CD14-positive monocyte (primary cell): Measurements from ENCODE around the gene CWC22. TPM values are rescaled to one million over a fixed set of nuclear protein-coding genes. Genes with fewer than 3 reads are reported as not detected.

Source experiments
- DNase-seq, 3 donors: peaks; one replicate each; pipeline ENCODE4 v3.0.0-alpha.2; 2011 to 2022
- H2AFZ ChIP-seq: 2 replicates; pipeline ENCODE4 v1.6.0; 2012; ENCODE audit warnings: mild to moderate bottlenecking, low read depth, low read length, inconsistent platforms; ENCODE audit not compliant: insufficient read depth, poor library complexity, severe bottlenecking
- H3K27ac ChIP-seq, 2 donors: 1 replicate in 1 of 2; 2 replicates in 1 of 2; pipeline ENCODE4 v1.5.1; 2012 to 2013; ENCODE audit warnings: low read length in 2 of 2, control low read depth in 1 of 2, inconsistent platforms in 1 of 2, low read depth in 1 of 2, mild to moderate bottlenecking in 1 of 2
- H3K27me3 ChIP-seq, 2 donors: one replicate each; pipeline versions ENCODE4 v1.6.0 to v1.6.1; 2011 to 2013; ENCODE audit warnings: low read length in 2 of 2; ENCODE audit not compliant: control insufficient read depth in 2 of 2, insufficient read depth in 2 of 2
- H3K36me3 ChIP-seq, 2 donors: replicated peaks in 1 of 2; 1 replicate in 1 of 2; 2 replicates in 1 of 2; pipeline versions ENCODE4 v1.5.1 to v1.6.1; 2012 to 2013; ENCODE audit warnings: low read length in 2 of 2, control low read depth in 1 of 2, inconsistent platforms in 1 of 2, mild to moderate bottlenecking in 1 of 2; ENCODE audit not compliant: insufficient read depth in 2 of 2, control insufficient read depth in 1 of 2
- H3K4me1 ChIP-seq, 2 donors: 1 replicate in 1 of 2; 2 replicates in 1 of 2; pipeline versions ENCODE4 v1.5.1 to v1.6.1; 2012 to 2013; ENCODE audit warnings: low read length in 2 of 2, control low read depth in 1 of 2, inconsistent platforms in 1 of 2, mild to moderate bottlenecking in 1 of 2, moderate library complexity in 1 of 2; ENCODE audit not compliant: insufficient read depth in 2 of 2, control insufficient read depth in 1 of 2
- H3K4me2 ChIP-seq: replicated peaks from 2 replicates; pipeline ENCODE3; 2012; ENCODE audit warnings: low read length, moderate library complexity, mild to moderate bottlenecking; ENCODE audit not compliant: poor library complexity, severe bottlenecking; ENCODE audit errors: extremely low read depth
- H3K4me3 ChIP-seq, 3 experiments: fragments of 200-600 bp in 1 of 3; sonication (generic) in 1 of 3; replicated peaks in 1 of 3; 1 replicate in 2 of 3; 2 replicates in 1 of 3; pipeline ENCODE4 v1.5.1; 2011 to 2013; ENCODE audit warnings: low read length in 3 of 3, mild to moderate bottlenecking in 3 of 3, control low read depth in 2 of 3, low read depth in 2 of 3, inconsistent platforms in 1 of 3, moderate library complexity in 1 of 3
- H3K79me2 ChIP-seq: 2 replicates; pipeline ENCODE4 v1.6.0; 2012; ENCODE audit warnings: mild to moderate bottlenecking, control low read depth, inconsistent platforms, low read length, moderate library complexity; ENCODE audit not compliant: insufficient read depth
- H3K9ac ChIP-seq: 2 replicates; pipeline ENCODE4 v1.6.0; 2017; ENCODE audit warnings: low read length, mild to moderate bottlenecking; ENCODE audit not compliant: insufficient read depth, poor library complexity, severe bottlenecking
- H3K9me3 ChIP-seq, 2 donors: replicated peaks in 1 of 2; 1 replicate in 1 of 2; 2 replicates in 1 of 2; pipeline versions ENCODE4 v1.5.1 to v1.6.1; 2012 to 2013; ENCODE audit warnings: low read length in 2 of 2, control low read depth in 1 of 2; ENCODE audit not compliant: control insufficient read depth in 1 of 2, insufficient read depth in 1 of 2
- H4K20me1 ChIP-seq: 2 replicates; pipeline ENCODE4 v1.6.0; 2012; ENCODE audit warnings: mild to moderate bottlenecking, low read length, control low read depth, moderate library complexity; ENCODE audit not compliant: insufficient read depth
- H3K27ac Mint-ChIP-seq, 7 donors: one replicate each; pipeline ENCODE4 v1.8.0; 2020; ENCODE audit warnings: mild to moderate bottlenecking in 7 of 7, mixed read lengths in 7 of 7, moderate library complexity in 6 of 7, inconsistent platforms in 2 of 7
- H3K27me3 Mint-ChIP-seq, 3 donors: one replicate each; pipeline ENCODE4 v1.8.0; 2021 to 2022; ENCODE audit warnings: low read depth in 3 of 3, mild to moderate bottlenecking in 3 of 3, mixed read lengths in 3 of 3, moderate library complexity in 3 of 3, inconsistent platforms in 1 of 3
- H3K36me3 Mint-ChIP-seq, 2 donors: one replicate each; pipeline ENCODE4 v1.8.0; 2020; ENCODE audit warnings: mixed read lengths in 2 of 2, inconsistent platforms in 1 of 2, mild to moderate bottlenecking in 1 of 2
- H3K4me1 Mint-ChIP-seq: one replicate; pipeline ENCODE4 v1.8.0; 2020; ENCODE audit warnings: mild to moderate bottlenecking, mixed read lengths
- H3K4me3 Mint-ChIP-seq, 2 donors: one replicate each; pipeline ENCODE4 v1.8.0; 2020; ENCODE audit warnings: mild to moderate bottlenecking in 2 of 2, mixed read lengths in 2 of 2, moderate library complexity in 1 of 2
- H3K9me3 Mint-ChIP-seq, 7 donors: one replicate each; pipeline ENCODE4 v1.8.0; 2020 to 2022; ENCODE audit warnings: mixed read lengths in 7 of 7, mild to moderate bottlenecking in 6 of 7, moderate library complexity in 6 of 7, inconsistent platforms in 2 of 7
- CTCF ChIP-seq: fragments of 200-600 bp; IDR thresholded peaks from one replicate; pipeline ENCODE4 v1.8.0; 2022; ENCODE audit warnings: antibody characterized with exemption, mild to moderate bottlenecking
- WGBS: methylation state at CpG from one replicate; pipeline ENCODE4 v1.1.5; 2013; ENCODE audit warnings: missing lambda C conversion rate; ENCODE audit not compliant: insufficient coverage; 5-methylcytosine and 5-hydroxymethylcytosine counted together
- intact Hi-C, 2 donors: fragments of 100-400 bp; cut with micrococcal nuclease; formaldehyde crosslinking; loops; one replicate each; pipeline versions ENCODE4 v1.15.0 to v1.15.1; 2023
- polyA plus RNA-seq, 3 donors: library from polyadenylated mRNA; depleted of rRNA in 1 of 3; unstranded in 2 of 3; stranded (reverse) in 1 of 3; fragments of 300-500 nt in 2 of 3; fragments of >200 nt in 1 of 3; fragmentation: Illumina TruSeq in 2 of 3; gene quantifications; 1 replicate in 2 of 3; 2 replicates in 1 of 3; pipeline ENCODE4 v1.2.3, GENCODE V29; 2012 to 2021

CWC22 gene
- polyA plus RNA-seq, 3 donors = 4.4 to 14.9 (median 9.5) TPM

DNA sequence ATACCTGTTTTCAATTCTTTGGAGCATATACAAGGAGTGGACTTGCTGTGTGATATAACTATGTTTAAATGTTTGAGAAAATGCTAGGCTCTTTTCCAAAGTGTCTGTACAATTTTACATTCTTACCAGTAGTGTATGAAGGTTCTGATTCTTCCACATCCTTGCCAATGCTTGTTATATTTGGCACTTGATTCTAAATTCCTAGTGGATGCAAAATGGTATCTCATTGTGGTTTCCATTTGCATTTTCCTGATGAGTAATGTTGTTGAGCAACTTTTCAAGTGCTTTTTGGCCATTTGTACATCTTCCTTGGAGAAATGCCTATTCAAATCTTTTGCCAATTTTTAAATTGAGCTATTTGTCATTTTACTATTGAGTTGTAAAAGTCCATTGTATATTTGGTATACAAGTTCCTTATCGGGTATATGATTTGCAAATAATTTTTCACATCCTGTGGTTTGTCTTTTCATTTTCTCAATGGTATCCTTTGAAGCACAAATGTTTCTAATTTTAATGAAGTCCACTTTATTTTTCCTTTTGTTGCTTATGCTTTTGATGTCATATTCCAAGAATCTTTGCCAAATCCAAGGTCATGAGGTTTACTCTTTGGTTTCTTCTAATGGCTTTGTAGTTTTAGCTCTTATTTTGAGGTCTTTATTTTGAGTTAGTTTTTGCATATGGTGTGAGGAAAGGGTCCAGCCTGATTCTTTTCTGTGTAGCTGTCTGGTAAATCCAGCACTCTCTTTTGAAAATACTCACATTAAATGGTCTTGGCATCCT is 33.2 kb upstream of the CWC22 start:
- Histone ChIP-seq H3K9me3 (no peaks in the 10 kb centered on the region), H3K4me1 (no peaks in the 10 kb centered on the region), H3K36me3 (no peaks in the 10 kb centered on the region), H3K4me2 (no peak overlapping the region), H3K4me3 (no peak overlapping the region), H2AFZ (no peak overlapping the region), H3K79me2 (no peaks in the 10 kb centered on the region), H3K9ac (no peak overlapping the region), H3K27me3 (no peaks in the 10 kb centered on the region), H3K27ac (no peak overlapping the region), H4K20me1 (no peaks in the 10 kb centered on the region)
- H3K27ac Mint-ChIP-seq = no peak overlapping the region
- H3K4me3 Mint-ChIP-seq = no peak overlapping the region
- WGBS = no CpG with 5 or more reads among the region's 1 CpG
- peaks cover 0 to 3% (median 2%) of the 10 kb centered on the region in 7 donors for H3K9me3 Mint-ChIP-seq
- intact Hi-C loops = no loop called here
- DNase-seq = no peak
- H3K27me3 Mint-ChIP-seq = peaks cover 0 to 2% (median 0%) of the 10 kb centered on the region in 3 donors
- H3K4me1 Mint-ChIP-seq = no peaks in the 10 kb centered on the region
- H3K36me3 Mint-ChIP-seq = no peaks in the 10 kb centered on the region
- no peak for TF ChIP-seq CTCF

DNA sequence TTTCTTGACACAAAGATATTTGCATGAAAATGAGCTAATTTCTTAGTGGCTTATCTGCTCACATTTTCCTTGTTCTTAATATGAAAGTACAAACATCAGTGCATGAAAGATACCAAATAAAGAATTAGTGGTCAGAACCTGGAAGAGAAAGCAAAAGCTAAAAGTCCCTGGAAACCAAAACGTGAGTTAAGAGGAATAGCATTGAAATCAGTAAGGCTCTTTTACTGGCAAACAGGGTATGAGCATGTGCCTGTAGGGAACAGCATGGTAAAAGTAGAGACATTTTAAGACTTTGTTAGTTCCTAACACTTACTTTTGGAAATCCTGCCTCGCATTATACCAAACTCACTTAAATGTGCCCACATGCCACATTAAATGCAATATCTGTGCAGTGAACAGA is 31.9 kb upstream of the CWC22 start:
- no peaks in the 10 kb centered on the region for H3K9me3 ChIP-seq
- H3K27ac Mint-ChIP-seq = no peak overlapping the region
- no peak overlapping the region for H2AFZ ChIP-seq
- no peak overlapping the region for H3K27ac ChIP-seq
- H3K4me1 ChIP-seq = no peaks in the 10 kb centered on the region
- H3K36me3 Mint-ChIP-seq = no peaks in the 10 kb centered on the region
- H3K4me2 ChIP-seq = no peak overlapping the region
- peaks cover 0 to 2% (median 0%) of the 10 kb centered on the region in 3 donors for H3K27me3 Mint-ChIP-seq
- no peak for TF ChIP-seq CTCF
- H3K36me3 ChIP-seq = no peaks in the 10 kb centered on the region
- DNase-seq = no peak
- intact Hi-C loops = no loop called here
- H3K4me3 ChIP-seq = no peak overlapping the region
- no peak overlapping the region for H3K4me3 Mint-ChIP-seq
- 80% methylated on average over 1 of the region's 2 CpGs for WGBS
- H3K4me1 Mint-ChIP-seq = no peaks in the 10 kb centered on the region
- no peaks in the 10 kb centered on the region for H3K27me3 ChIP-seq
- H3K9ac ChIP-seq = no peak overlapping the region
- H4K20me1 ChIP-seq = no peaks in the 10 kb centered on the region
- H3K79me2 ChIP-seq = no peaks in the 10 kb centered on the region
- peaks cover 0 to 5% (median 2%) of the 10 kb centered on the region in 7 donors for H3K9me3 Mint-ChIP-seq
